Right hindlimb (tissue), 1 donor: ENCODE measurements around the gene PCP4L1.
"Not testable (repeated sequence)": the region's sequence is repeated elsewhere in the genome, so short reads cannot be mapped to it uniquely, and the experiment has no call there.

Source experiments
- DNase-seq: peaks from one replicate; pipeline ENCODE4 v3.0.0-alpha.2; 2018

Gene PCP4L1

DNA sequence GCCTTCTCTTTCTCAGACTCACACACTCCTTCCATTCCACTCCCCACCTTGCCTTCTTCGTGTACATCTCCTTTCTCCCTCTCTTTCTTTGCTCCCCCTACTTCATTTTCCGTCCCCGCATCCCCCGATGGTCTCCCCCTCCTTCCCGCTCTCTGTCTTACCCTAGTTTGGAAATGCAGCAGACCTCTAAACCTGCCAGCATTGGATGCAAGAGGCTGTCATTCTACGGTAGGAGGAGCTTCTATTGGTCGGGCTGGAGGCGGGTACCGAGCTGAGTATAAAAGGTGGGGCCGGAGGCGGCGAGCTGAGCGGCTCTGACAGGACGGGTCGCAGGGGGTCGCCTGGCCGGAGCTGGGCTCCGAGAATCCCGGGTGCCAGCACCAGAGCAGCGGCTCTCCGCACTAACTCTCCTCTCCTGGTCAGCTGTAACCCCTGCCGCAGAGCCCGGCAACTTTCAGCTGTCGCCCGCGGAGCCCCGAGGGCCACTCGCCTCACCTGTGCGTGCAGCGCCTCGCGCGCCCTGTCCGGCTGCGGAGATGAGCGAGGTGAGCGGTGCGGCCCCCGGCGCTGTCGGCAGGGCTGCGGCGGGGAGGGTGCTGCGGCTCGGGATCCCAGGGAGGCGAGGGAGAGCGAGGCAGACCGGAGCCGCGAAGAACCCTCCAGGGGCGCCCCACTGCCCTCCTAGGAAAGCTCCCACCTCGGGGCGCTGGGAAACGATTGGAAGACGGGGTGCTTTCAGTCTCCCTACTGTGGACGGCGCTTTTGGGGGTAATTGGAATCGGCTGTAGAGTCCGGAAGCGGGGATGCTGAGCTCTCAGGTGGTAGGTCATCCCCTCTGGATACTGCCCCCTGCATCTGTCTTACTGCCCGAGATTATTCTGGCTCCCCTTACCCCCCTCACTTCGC lies at the start of gene PCP4L1:
Gene PCP4L1 (plus strand): TSS at position 307 of the 906 bp plus-strand sequence. CDS start 230 bp downstream, at position 537.
- peak; percentile 55 for DNase-seq

DNA sequence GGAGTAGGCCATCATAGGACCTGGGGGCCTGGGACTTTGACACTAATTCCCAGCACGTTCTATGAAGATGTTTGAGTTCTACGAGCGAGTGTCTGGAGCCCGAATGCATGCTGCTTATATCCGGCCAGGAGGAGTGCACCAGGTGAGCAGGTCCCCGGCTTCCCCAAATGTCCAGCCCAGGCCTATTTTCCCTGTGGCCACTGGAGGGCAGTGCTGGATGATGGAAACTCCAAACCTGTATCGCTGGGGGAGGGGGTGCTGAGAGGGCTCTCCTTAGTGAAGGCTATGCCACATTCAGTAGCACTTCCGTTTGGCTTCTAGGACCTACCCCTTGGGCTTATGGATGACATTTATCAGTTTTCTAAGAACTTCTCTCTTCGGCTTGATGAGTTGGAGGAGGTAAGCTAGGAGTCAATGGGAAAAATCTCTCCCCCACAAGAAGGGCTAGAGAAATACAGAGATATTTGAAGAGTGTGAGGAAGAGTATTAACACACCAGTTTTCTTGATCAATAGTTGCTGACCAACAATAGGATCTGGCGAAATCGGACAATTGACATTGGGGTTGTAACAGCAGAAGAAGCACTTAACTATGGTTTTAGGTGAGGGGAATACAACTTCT lies 48.6 kb upstream of the PCP4L1 start:
- peak; percentile 78 for DNase-seq

DNA sequence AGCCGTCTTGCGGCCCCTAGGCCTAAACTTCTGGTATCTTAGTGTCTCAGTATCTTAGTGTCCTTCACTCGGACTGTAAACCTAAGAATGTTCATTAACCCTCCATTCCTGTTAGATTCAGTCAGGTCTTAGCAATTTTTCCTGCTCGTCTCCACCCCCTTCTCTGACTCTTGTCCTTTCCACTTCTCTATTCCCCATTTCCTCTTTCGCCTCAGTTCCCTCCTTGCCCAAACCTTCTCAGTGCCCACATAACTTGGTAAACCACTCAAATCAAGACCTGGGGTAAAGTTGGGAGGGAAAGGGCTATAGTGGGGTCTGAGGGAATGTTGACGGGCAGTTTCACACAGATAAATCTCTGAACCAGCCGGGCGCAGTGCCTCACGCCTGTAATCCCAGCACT lies 44.2 kb upstream of the PCP4L1 start:
- no peak for DNase-seq

DNA sequence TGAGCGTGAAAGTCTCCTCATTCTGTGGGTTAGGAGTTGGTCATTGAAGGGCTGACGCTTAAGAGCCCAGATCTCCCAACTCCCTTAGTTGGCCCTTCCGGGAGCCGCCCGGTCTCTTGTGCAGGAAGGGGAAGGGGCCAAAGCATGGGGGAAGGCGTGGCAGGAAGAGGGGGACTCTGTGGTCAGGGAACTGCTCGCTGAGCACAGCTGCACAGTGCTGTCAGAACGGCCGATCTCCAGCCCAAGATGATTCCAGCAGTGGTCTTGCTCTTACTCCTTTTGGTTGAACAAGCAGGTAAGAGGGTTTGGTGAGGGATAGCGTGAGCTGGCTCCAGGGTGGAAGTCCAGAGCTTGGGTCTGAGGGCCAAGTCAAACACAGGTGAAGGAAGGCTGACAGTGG lies 43.5 kb upstream of the PCP4L1 start, which contains the start of gene FCER1G:
Gene FCER1G (plus strand): TSS at position 220 of the 400 bp plus-strand sequence. CDS start 27 bp downstream, at position 247.
- no peak for DNase-seq

DNA sequence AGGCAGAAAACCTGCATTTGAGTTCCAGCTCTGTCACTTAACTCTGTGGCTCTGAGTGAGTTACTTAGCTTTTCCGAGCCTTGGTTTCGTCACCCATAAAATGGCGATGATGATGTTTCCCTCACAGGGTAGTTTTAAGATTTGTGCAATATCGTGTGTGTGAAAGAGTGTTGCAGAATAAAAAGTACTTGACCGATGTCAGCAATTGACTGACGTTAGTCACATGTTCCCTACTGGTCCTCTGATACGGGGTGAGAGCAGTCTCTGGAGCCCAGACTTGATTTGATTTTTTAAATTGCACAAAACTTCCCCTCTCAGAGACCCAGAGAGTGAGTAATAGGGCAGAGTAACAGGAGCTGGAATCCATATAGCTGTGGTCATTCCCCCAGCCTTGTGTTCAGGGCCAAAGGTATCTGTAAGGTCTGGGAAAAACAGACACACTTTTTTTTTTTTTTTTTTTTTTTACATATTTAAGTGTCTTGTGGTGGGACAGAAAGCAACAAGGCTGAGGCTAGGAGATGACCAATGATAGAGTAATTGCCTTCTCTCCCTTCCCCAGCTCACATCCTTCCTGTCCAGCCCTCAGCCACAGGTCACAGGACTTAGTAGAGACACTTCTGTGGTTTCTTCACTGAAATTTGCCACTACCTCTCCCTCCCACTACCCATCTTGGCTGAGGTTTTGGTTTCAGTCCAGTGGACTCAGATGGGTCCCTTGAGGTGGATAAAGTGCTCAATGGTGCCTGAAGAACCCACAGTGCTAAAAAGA lies 41.4 kb upstream of the PCP4L1 start:
- DNase-seq: no peak

DNA sequence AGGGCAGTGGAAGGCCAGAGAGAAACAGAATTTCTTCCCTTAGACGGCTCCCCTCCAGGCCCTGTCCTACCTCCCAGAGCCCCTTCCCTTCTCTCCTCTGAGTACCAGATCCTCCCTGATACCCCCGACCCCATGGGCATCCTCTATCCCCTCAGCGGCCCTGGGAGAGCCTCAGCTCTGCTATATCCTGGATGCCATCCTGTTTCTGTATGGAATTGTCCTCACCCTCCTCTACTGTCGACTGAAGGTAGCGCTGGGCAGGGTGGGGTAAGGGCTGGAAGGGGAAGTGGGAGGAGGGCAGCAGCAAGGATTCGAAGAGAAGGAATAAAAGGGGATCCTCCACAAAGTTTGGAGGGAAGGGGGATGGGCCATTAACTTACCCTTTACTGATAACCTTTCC lies 40.7 kb upstream of the PCP4L1 start:
- no peak for DNase-seq

DNA sequence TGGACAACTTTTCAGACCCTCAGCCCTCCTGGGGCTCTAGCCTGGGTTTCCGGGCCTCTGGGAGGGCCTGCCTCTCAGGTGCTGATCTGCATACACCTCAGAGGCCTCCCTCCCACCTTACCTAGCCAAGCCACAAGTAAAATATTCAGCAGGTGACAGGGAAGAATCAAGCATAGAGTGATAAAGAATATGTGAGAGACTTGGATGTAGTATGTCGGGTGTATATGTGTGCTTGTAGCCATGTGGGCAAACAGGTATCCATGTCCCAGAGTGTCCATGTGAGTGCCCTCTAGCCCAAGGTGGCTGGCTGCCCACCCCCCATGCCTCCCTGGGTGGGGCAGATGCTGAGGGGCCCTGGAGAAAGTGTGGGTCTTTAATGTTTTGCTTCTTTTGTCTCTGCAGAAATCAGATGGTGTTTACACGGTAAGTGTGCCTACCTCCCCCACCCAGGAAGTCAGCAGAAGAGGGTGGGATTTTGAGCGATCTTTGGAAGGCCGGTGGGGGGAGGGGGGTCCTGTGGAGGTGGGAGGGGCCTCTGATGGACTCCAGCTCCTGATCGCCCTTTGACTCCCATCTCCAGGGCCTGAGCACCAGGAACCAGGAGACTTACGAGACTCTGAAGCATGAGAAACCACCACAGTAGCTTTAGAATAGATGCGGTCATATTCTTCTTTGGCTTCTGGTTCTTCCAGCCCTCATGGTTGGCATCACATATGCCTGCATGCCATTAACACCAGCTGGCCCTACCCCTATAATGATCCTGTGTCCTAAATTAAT lies 40.1 kb upstream of the PCP4L1 start:
- DNase-seq: no peak

DNA sequence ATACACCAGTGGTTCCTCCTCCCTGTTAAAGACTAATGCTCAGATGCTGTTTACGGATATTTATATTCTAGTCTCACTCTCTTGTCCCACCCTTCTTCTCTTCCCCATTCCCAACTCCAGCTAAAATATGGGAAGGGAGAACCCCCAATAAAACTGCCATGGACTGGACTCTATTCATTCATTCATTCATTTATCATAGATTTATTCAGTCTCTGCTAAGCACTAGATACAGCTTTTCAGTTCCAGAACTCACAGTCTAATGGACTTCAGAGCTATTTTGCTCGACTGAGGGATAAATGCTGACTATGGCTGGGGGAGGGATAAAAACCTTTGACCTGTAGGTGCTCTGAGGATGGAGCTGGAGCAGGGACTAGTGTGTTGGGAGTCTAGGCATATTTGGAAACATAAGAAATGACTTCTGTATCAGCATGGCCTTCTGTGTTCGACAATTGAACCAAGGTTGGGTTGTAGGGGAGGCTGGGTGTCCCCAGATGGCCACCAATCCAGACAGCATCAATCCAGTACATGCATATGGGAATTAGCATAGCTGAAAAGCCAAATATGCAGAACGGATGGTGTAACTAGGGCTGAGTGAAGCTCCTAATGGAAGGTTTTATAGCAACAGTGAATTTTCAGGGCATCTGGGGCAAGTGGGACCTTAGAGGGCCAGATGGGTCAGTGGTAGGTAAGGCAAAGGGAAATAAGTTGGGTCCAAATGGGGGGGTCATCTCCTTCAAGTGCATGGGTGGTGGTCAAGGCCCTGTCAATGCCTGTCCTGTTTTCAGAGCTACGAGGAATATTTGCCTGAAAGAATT lies 39.3 kb upstream of the PCP4L1 start:
- no peak for DNase-seq

DNA sequence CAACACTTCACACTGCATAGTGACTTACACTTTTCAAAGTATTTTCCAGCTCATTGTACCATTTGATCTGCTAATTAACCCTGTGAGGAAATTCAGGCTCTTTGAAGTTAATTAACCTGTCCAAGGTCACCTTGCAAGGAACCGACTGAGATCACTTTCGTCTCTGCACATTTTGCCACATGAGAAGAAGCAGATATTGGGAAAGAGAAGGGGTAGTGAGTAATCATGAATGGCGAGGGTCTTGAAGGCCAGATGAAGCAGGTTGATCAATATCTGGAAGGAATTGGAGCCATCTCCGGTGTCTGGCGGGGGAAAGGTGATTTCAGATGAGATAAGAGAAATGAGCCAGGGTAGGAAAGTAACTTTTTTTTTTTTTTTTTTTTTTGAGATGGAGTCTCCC lies 38.5 kb upstream of the PCP4L1 start:
- DNase-seq: no peak

DNA sequence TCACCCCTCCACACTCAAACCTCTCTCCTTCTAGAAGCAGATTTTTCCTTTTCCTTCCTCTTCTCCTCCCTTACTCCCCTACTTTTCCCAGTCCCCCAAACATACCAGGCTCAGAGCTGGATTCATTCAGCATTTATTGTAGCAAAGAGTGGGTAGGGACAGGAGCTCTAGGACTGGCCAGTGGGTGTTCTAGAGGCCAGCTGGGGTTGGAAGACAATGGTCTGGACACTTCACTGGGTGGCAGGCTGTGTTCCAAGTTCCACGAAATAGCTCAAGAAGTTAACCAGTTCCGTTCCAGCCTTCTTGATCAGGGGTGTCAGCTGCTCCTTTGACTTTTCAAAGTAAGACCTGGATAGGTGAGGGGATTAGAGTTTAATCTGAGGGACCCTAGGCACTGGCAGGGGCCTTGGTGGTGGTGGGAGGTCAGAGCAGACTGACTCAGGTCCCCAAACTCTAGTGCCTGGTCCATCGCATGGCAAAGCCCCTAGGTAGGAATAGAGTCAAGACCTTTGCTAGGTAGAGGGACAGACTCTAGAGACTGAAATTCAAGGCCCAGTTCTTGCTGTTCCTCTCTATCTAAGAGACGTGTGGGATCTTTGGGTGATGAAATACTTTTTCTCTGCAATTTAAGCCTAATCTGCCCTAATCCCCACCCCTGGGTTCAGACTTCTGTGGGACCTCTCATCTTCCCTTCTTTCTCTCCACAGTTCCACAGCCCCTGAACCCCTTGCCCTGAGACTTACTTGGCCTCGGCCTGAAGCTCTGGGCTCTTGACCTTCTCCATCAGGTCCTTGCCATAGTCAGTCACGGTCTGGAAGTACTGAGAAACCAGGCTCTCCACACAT lies 36.1 kb upstream of the PCP4L1 start:
- DNase-seq: no peak

DNA sequence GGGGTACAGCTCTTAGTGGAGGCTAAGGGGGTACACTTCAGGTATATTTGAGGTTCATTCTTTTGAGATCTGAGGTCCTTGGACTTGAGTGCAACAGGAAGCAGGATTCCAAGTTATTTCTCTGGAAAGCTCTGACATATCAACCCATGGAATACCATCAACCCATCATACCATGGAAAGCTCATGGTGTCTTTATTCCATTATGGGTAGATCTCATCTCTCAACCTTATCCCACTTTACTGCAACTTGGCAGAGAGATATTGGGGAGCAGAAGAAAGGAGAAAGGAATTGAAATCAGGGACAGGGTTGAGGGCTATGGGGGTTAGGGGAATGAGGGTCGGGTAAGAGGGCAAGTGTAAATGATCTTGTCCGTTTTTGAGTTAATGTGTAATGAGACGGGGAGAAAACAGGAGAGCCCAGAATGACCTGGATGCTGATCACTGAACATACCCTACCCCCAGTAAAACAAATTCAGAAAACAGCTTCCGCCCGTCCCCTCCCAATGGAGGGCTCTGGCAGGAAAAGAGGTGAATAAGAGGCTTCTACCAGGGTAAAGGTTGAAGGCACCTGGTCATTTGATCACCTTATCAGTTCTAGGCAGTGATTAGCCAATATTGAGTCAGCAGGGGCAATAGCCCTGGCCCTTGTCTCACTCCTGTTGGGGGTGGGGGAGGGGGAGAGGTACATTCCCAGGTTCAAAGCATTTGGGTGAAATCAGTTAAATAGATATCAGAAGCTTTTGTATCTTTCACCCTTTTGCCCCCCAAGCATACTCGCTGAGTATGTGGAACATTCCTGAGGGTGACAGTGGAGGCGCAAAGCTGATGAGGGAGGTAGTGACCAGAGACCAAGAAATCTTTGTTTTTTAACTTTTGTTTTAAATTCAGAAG lies 34.5 kb upstream of the PCP4L1 start:
- no peak for DNase-seq

DNA sequence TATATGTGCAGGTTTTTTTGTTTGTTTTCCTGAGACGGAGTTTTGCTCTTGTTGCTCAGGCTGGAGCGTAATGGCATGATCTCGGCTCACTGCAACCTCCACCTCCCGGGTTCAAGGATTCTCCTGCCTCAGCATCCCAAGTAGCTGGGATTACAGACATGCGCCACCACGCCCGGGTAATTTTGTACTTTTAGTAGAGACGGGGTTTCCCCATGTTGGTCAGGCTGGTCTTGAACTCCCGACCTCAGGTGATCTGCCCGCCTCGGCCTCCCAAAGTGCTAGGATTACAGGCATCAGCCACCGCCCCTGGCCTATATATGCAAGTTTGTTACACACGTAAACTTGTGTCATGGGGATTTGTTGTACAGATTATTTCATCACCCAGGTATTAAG lies 33.9 kb upstream of the PCP4L1 start:
- DNase-seq: not testable (repeated sequence)

DNA sequence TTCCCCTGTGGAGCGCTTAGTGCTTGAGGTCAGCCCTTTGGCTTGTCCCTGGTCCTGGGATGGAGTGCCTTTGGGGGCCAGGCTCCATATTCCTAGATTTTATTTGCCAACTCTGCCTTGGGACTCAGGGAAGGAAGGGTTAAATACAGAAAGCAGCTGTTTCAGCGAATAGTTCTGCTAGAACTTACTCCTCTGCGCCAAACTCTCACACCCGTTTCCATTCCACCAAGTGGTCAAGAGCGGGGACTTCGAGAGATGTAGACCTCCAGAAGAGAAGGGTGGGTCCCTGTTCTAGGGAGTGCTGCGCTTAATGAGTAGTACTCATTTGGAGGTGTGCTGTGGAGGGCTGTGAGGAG lies 33.4 kb upstream of the PCP4L1 start:
- no peak for DNase-seq

DNA sequence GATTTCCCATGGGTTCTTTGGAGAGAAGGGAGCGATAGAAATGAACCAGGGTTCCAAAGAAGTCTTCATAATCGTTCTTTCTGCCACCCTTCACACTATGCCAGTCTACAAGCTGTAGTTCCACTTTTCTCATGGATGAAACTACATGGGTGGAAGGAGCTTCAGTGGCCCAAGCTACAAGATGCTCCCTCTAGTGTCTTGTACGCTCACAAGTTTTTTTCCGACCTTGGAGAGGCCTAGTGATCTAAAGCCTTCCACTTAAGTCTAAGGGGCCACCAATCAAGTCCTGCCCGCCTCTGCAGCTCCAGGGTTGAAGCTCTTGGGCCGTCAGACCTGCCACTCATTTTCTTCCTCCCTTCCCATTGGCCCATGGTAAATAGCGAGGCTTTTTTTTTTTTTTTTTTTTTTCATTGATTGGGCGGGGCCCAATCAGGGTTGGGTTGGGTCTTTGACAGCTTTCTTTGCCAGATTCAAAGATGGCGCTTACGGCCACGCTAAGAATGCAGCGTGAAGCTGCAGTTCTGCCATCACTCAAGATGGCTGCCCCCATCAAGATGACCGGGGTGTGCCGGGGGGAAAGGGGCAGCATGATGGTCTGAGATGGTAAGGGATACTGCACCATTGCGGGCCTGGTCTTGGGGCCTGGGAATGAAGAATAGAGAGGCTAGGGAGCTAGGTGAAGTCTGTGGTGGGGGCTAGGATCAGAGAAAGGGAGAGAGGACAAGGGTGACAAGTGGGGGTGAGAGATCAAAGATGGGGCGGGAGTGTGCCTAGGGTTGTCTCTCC lies 32.8 kb upstream of the PCP4L1 start, which contains the start of gene TOMM40L:
Gene TOMM40L (plus strand): TSS at position 527 of the 786 bp plus-strand sequence. CDS start 430 bp downstream, outside the sequence.
- peak; percentile 92 for DNase-seq

DNA sequence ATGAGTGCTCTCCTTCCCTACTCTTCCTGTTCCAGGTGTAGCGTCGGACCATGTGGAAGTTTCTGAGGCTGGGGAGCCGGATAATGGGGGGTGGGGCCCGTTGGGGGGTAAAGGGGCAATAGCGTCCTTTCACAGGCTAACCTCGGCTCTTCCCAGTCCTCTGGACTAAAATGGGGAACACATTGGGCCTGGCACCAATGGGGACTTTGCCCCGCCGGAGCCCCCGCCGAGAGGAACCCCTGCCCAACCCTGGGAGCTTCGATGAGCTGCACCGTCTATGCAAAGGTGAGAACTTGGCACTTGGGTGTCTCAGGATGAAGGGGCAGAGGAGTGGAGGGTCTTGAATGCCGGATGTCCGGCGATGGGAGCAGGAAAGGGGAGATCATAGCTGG lies 32.2 kb upstream of the PCP4L1 start:
- peak; percentile 22 for DNase-seq

DNA sequence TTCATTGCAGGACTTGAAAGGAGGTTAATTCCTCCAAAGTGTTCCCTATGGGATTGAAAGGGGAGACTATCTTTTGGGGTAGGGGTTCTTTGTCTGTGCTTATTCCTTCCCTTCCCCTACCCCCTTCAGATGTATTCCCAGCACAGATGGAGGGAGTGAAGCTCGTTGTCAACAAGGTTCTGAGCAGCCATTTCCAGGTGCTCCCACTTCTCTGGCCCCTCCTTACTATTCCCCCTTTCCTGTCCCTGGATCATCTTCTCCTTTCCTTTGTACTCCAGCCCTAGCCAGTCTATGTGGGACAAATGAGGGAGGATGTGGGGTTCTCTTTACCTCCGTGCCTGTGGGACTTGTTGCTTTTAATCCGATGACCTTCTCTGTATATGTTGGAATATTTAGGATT lies 31.8 kb upstream of the PCP4L1 start:
- no peak for DNase-seq

DNA sequence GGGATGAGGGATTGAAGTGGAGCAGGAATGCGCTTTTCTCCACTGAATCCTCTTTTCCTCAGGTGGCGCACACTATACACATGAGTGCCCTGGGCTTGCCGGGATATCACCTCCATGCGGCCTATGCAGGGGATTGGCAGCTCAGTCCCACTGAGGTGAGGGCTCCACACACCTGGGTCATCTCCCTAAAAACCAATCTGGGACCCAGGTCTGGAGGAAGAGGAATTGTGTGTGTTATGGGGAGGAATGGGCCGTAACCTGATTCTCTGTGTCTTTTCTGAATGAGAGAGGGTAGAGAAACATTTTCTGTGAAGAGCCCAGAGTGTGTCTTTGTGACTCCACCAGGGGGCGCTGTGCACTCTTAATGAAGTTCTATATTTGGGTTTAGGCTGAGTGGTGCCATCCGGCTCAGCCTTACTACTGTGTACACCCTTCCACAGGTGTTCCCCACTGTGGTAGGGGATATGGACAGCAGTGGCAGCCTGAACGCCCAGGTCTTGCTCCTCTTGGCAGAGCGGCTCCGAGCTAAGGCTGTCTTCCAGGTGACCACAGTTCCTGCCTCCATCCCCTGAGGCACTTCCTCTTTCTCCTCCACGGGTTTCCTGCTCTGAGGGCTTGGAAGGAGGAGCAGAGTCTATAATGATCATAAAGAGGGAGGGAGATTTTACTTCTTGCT lies 31.2 kb upstream of the PCP4L1 start:
- peak; percentile 76 for DNase-seq

DNA sequence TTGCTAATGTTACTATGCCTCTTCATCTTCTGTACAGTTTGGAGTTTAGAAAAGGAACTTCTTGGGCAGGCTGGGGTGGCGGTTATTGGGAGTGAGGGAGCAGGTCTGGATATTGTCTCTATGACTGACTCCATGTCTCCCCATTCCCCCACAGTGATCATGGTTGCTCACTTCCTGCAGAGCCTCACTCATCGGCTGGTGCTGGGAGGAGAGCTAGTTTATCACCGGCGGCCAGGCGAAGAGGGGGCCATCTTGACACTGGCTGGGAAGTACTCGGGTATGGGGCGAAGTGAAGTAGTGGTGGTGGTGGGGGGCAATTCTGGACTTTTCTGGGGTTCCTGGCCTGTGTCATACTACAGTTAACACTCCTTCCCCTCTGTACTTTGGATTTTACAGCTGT lies 30.5 kb upstream of the PCP4L1 start:
- no peak for DNase-seq
